SJCRH30 (cell line): Measurements from ENCODE around the gene MRPL3. TPM values are rescaled to one million over a fixed set of nuclear protein-coding genes. Genes with fewer than 3 reads are reported as not detected.

Experiments used
- total RNA-seq: library from RNA; depleted of rRNA; stranded (reverse); fragments of >200 nt; shearing (Covaris generic); gene quantifications from 2 replicates; pipeline ENCODE4 v1.2.3, GENCODE V29; 2014; rRNA removed

The MRPL3 gene
- total RNA-seq, 1 experiment from 2014 or later = 209 TPM

Other genes starting within 250 kb of the MRPL3 start
- 10.8 and 12.3 TPM in 2 replicates for gene NUDT16, start 121.2 kb downstream of the MRPL3 start, total RNA-seq